Testis (tissue), 5 donors: ENCODE results near the gene GC. TPM values are rescaled to one million over a fixed set of nuclear protein-coding genes. Genes with fewer than 3 reads are reported as not detected.

Source experiments
- DNase-seq: peaks from one replicate; pipeline ENCODE4 v3.0.0-alpha.2; 2019
- H3K27ac ChIP-seq, 2 donors: fragments of 200-600 bp; sonication (generic); one replicate each; pipeline ENCODE4 v1.5.1; 2019
- H3K27me3 ChIP-seq: fragments of 200-600 bp; sonication (generic); one replicate; pipeline ENCODE4 v1.5.1; 2019
- H3K36me3 ChIP-seq: fragments of 200-600 bp; sonication (generic); one replicate; pipeline ENCODE4 v1.5.1; 2017; ENCODE audit warnings: low read depth; ENCODE audit errors: missing control alignments
- H3K4me1 ChIP-seq: fragments of 200-600 bp; sonication (generic); one replicate; pipeline ENCODE4 v1.5.1; 2019
- H3K4me3 ChIP-seq, 2 donors: fragments of 200-600 bp; sonication (generic); one replicate each; pipeline ENCODE4 v1.5.1; 2017 to 2019
- H3K9me3 ChIP-seq: fragments of 200-600 bp; sonication (generic); one replicate; pipeline ENCODE4 v1.5.1; 2017
- POLR2A ChIP-seq: fragments of 450-650 bp; IDR thresholded peaks from one replicate; pipeline ENCODE4 v1.6.1; 2017; ENCODE audit warnings: antibody characterized with exemption, mild to moderate bottlenecking, moderate library complexity
- WGBS, 2 donors: methylation state at CpG; one replicate each; pipeline ENCODE4 v1.1.5; 2018; 5-methylcytosine and 5-hydroxymethylcytosine counted together
- intact Hi-C: fragments of 100-400 bp; cut with DNase I; formaldehyde crosslinking; loops from one replicate; pipeline ENCODE4 v1.15.1; 2023; ENCODE audit warnings: low total_unique reads
- long read RNA-seq, 2 donors: transcript quantifications; one replicate each; lab custom pipeline, GENCODE V29; 2026
- polyA plus RNA-seq: library from polyadenylated mRNA; stranded (reverse); fragments of 350-450 nt; fragmentation: Illumina TruSeq; extraction: RNeasy Lipid Tissue Mini Kit (QIAGEN cat#74804); gene quantifications from one replicate; pipeline ENCODE4 v1.2.3, GENCODE V29; 2014; ENCODE audit warnings: low read depth, low replicate concordance; ENCODE audit not compliant: insufficient read depth
- total RNA-seq, 2 donors: library from RNA; depleted of rRNA; stranded (reverse); fragments of >200 nt; gene quantifications; one replicate each; pipeline ENCODE4 v1.2.3, GENCODE V29; 2016
- TF ChIP-seq, protein P1 (sequence below), 3 experiments: fragments of 450-650 bp in 2 of 3; fragments of 200-600 bp in 1 of 3; sonication (generic) in 1 of 3; IDR thresholded peaks; one replicate each; pipeline ENCODE4 v1.5.1; 2016 to 2019; ENCODE audit warnings: antibody characterized with exemption in 3 of 3, mild to moderate bottlenecking in 2 of 3, moderate library complexity in 1 of 3

The GC gene, protein sequence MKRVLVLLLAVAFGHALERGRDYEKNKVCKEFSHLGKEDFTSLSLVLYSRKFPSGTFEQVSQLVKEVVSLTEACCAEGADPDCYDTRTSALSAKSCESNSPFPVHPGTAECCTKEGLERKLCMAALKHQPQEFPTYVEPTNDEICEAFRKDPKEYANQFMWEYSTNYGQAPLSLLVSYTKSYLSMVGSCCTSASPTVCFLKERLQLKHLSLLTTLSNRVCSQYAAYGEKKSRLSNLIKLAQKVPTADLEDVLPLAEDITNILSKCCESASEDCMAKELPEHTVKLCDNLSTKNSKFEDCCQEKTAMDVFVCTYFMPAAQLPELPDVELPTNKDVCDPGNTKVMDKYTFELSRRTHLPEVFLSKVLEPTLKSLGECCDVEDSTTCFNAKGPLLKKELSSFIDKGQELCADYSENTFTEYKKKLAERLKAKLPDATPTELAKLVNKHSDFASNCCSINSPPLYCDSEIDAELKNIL
- total RNA-seq (not detected), polyA plus RNA-seq (0.47 TPM)
- long read RNA-seq, donor 1: 0 reads
- long read RNA-seq, donor 2, partial matches to known transcripts: 0 of 1 reads
- long read RNA-seq, donor 2, other reads (novel, unspliced or antisense): 0 of 1 reads

DNA sequence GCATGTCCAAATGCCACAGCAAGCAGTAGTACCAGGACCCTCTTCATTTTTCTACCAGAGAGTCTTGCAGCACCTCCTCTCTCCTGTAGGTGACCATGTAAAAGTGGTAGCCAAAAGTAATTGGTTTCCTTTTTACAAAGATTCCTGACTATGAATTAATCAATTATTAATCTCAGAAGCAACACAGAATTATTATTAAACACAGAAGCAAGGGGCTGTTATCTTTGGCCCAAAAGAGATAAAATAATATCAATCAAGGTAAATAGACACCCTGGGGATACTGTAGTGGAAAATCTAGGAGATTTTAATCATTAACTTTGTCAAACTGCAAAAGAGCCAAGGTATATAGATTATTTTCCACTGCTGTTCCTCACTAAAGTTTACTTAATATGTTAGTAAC, at the start of gene GC:
GC (minus strand) TSS at position 108 of the 400 bp plus-strand sequence; CDS start at position 47, 61 bp downstream.
- Histone ChIP-seq H3K4me1 (no peaks in the 10 kb centered on the region), H3K36me3 (no peaks in the 10 kb centered on the region), H3K9me3 (no peaks in the 10 kb centered on the region), H3K27me3 (no peaks in the 10 kb centered on the region), H3K4me3 (no peak within 1 kb of the TSS), H3K27ac (no peak within 1 kb of the TSS)
- DNase-seq: no peak
- TF ChIP-seq, protein P1, sequence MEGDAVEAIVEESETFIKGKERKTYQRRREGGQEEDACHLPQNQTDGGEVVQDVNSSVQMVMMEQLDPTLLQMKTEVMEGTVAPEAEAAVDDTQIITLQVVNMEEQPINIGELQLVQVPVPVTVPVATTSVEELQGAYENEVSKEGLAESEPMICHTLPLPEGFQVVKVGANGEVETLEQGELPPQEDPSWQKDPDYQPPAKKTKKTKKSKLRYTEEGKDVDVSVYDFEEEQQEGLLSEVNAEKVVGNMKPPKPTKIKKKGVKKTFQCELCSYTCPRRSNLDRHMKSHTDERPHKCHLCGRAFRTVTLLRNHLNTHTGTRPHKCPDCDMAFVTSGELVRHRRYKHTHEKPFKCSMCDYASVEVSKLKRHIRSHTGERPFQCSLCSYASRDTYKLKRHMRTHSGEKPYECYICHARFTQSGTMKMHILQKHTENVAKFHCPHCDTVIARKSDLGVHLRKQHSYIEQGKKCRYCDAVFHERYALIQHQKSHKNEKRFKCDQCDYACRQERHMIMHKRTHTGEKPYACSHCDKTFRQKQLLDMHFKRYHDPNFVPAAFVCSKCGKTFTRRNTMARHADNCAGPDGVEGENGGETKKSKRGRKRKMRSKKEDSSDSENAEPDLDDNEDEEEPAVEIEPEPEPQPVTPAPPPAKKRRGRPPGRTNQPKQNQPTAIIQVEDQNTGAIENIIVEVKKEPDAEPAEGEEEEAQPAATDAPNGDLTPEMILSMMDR (IDR thresholded peaks at IDR 0.05): no peak
- no peak for TF ChIP-seq POLR2A
- intact Hi-C loops: no loop called here

DNA sequence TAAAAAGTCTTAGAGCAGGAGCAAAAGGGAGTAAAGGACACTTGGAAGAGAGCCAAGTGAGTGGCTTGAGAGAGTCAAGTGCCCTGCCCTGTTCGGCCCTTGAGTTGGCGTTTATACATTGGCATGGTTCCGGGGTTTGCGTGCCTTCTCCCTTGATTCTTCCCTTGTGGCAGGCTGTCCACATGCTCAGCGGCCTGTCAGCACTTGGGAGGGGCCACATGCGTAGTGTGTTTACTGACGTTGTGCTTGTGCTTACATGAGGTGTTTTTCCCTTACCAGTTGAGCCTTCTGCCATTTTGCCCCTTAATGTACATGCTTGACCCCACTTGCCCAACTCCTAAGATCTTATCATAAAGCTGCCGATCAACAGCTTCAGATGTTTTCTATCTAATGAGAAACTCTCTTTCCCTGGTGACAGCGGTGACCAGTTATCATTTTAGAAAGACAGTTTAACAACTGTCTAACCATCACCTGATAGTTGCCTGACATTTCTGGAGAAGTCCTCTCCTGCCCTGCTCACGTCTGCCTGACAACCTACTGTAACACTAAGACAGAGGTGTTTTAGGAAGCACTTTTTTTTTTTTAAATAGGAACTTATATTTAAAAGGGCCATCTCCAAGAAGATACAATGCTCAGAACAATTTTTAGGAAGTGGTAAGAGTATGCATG, 49.5 kb upstream of the GC start:
- Histone ChIP-seq H3K36me3 (no peaks in the 10 kb centered on the region), H3K27me3 (no peaks in the 10 kb centered on the region), H3K9me3 (no peaks in the 10 kb centered on the region), H3K27ac (no peak overlapping the region), H3K4me3 (no peak overlapping the region), H3K4me1 (no peaks in the 10 kb centered on the region)
- no peak for DNase-seq
- 61 to 74% methylated on average over 10 of the region's 10 CpGs for WGBS, 2 donors
- intact Hi-C loops: no loop called here
- TF ChIP-seq, protein P1 (IDR thresholded peaks at IDR 0.05): no peak
- TF ChIP-seq POLR2A: no peak

DNA sequence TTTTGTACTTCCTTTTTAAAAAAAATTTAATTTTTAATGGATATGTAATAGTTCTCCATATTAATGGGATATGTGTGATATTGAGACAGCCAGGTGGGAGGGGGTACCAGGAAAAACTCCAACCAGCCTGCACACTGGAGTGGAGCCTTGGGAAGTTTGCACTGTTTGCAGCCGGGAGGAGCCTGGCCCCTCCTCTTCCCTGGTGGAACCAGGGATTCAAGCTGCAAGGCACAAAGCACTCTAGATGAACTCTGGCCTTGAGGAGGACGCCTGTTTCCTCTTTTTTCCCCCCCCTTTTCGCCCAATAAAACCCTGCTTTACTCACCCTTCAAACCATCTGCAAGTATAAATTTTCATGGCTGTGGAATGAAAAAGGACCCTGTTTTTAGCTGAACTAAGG, 48.2 kb upstream of the GC start:
- Histone ChIP-seq H3K9me3 (no peaks in the 10 kb centered on the region), H3K36me3 (no peaks in the 10 kb centered on the region), H3K4me3 (no peak overlapping the region), H3K4me1 (no peaks in the 10 kb centered on the region), H3K27ac (no peak overlapping the region), H3K27me3 (no peaks in the 10 kb centered on the region)
- no peak for TF ChIP-seq POLR2A
- TF ChIP-seq, protein P1 (IDR thresholded peaks at IDR 0.05): no peak
- DNase-seq: no peak
- WGBS, 2 donors: 20 to 32% methylated on average over 3 of the region's 3 CpGs
- intact Hi-C loops: no loop called here

DNA sequence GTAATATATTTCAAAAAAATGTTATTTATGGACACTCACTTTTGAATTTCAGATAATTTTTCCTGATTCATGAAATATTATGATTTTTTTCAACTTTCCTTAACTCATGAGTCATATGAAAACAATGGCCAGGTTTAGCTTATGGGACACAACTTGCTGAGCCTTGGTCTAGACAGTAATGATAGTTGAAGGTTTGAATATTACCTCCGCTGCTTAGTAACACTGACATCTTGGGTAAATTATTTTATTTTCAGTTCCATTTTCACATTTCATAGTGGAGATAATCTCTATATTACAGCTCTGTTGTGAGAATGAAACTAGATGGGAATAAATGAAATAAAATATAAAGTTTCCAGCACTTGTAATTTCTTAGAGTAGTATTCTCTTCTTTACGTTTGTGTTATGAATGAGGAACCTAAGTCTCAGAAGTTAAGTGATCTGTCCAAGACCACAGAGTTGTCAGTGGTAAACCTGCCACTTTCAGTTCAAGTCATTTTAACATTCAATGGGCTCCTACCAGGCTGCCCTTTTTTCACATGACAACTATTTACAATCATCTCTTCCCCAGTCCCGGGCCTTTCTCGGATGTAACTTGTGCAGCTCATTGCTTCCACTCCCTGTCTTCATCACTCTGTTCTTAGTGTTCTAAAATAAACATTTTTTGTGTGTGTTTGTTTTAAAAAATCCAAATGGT, 46.8 kb upstream of the GC start:
- no peak overlapping the region for H3K4me3 ChIP-seq
- no peaks in the 10 kb centered on the region for H3K27me3 ChIP-seq
- H3K36me3 ChIP-seq: no peaks in the 10 kb centered on the region
- 80 to 91% methylated on average over 4 of the region's 4 CpGs for WGBS, 2 donors
- no peak overlapping the region for H3K27ac ChIP-seq
- DNase-seq: no peak
- TF ChIP-seq, protein P1 (IDR thresholded peaks at IDR 0.05): no peak
- no peak for TF ChIP-seq POLR2A
- intact Hi-C loops: no loop called here
- no peaks in the 10 kb centered on the region for H3K4me1 ChIP-seq
- H3K9me3 ChIP-seq: no peaks in the 10 kb centered on the region
